Activated T-helper 17 cell treated with anti-CD3 and anti-CD28 coated beads, Interleukin-2, amount 50 U/mL, for 72 hours (primary cell): ENCODE measurements around the gene ESYT2. TPM values are rescaled to one million over a fixed set of nuclear protein-coding genes. Genes with fewer than 3 reads are reported as not detected.
"Not testable (repeated sequence)": the region's sequence is repeated elsewhere in the genome, so short reads cannot be mapped to it uniquely, and the experiment has no call there.

Experiments used
- ATAC-seq: fragments of 150-1000 bp; cut with Tn5 transposase; replicated peaks from 2 replicates; pipeline ENCODE4 v1.10.0; 2021; ENCODE audit warnings: mild to moderate bottlenecking, moderate library complexity
- H3K27ac Mint-ChIP-seq: one replicate; pipeline ENCODE4 v1.8.0; 2022; ENCODE audit warnings: mixed read lengths
- H3K27me3 Mint-ChIP-seq: one replicate; pipeline ENCODE4 v1.8.0; 2022; ENCODE audit warnings: mixed read lengths
- H3K36me3 Mint-ChIP-seq: one replicate; pipeline ENCODE4 v1.8.0; 2022; ENCODE audit warnings: low read depth, mild to moderate bottlenecking, mixed read lengths
- H3K4me1 Mint-ChIP-seq: one replicate; pipeline ENCODE4 v1.8.0; 2022; ENCODE audit warnings: mixed read lengths
- H3K4me3 Mint-ChIP-seq: one replicate; pipeline ENCODE4 v1.8.0; 2022; ENCODE audit warnings: mild to moderate bottlenecking, mixed read lengths
- H3K9me3 Mint-ChIP-seq: one replicate; pipeline ENCODE4 v1.8.0; 2022; ENCODE audit warnings: mixed read lengths
- total RNA-seq, 2 donors: library from RNA; stranded (reverse); gene quantifications; one replicate each; pipeline ENCODE4 v1.2.3, GENCODE V29; 2022

The ESYT2 gene
- total RNA-seq, 2 donors from 2014 or later, result 63.0 to 119 TPM

DNA sequence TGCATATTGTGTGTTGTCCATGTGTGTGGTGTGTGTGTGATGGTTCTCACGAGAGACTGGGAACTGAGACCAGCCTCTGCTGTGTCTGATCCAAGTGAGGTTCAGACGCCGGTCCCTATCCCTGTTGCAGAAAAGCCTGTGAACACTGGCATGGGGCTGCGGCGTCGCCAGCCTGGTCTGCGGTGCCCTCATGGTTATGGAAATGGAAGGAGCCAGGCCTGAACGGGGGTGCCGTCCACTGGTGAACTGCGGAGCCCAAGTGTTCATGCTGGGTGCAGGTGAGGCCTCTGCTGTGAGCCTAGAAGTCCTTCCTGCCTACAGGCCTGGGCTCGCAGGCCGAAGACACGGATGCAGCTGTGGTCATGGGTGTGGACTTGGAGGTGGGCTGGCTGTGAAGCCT lies 106.0 kb downstream of the ESYT2 start:
- no peaks in the 10 kb centered on the region for H3K27me3 Mint-ChIP-seq
- H3K4me1 Mint-ChIP-seq, result no peaks in the 10 kb centered on the region
- ATAC-seq, result no peak

DNA sequence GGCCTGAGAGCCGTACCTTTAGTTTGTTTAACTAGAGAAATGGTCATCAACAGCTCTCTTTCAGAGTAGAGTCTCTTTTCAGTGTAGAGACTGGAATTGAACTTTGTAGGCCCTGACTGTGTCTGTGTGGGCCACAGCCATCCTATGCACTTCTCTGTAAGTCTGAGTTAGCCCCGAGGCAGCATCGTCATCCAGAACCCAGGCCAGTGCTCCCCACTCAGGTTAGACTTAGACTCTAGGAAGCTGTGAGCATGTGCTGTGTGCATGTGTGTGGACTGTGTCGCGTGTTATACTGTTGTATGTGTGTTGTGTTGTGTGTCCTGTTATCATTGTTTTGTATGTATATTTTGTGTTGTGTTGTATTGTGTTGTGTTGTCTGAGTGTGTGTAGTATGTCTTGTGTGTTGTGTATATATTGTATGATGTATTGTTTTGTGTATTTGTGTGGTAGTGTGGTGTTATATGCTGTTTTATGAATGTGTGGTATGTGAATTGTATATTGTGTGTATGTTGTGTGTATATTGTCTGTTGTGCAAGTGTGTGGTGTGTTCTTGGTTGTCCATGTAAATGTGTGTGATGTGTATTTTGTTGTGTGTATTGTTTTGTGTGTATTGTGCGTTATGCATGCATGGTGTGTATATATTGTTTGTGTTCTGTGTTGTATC lies 106.6 kb downstream of the ESYT2 start:
- Mint-ChIP-seq H3K27me3 (peaks cover 3% of the 10 kb centered on the region), H3K36me3 (no peaks in the 10 kb centered on the region), H3K9me3 (no peaks in the 10 kb centered on the region), H3K4me1 (no peaks in the 10 kb centered on the region), H3K27ac (no peak overlapping the region), H3K4me3 (no peak overlapping the region)
- no peak for ATAC-seq

More for the DNA sequence above, 106.0 kb downstream of the ESYT2 start:
- H3K27ac Mint-ChIP-seq, result no peak overlapping the region
- H3K9me3 Mint-ChIP-seq, result no peaks in the 10 kb centered on the region
- no peak overlapping the region for H3K4me3 Mint-ChIP-seq
- no peaks in the 10 kb centered on the region for H3K36me3 Mint-ChIP-seq

DNA sequence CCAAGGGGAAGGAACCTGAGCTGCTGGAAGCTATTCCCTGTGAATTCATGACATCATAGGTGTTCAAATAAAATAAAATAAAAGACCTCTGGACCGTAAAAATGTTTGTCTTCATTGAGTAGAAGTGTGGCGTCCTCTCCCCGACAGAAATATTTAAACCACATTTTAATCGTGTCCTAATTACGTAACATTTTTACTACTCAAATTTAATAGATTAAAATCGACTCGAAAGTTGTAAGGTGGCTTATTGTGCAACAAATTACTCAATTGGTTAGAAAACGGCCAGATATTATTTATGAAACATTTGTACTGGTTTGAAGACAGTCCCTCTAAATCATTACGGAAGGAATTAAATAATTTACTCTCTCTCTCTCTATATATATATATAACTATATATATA lies 109.2 kb downstream of the ESYT2 start:
- H3K4me3 Mint-ChIP-seq, result no peak overlapping the region
- H3K4me1 Mint-ChIP-seq, result no peaks in the 10 kb centered on the region
- no peak for ATAC-seq
- no peaks in the 10 kb centered on the region for H3K9me3 Mint-ChIP-seq
- no peaks in the 10 kb centered on the region for H3K36me3 Mint-ChIP-seq
- no peak overlapping the region for H3K27ac Mint-ChIP-seq
- H3K27me3 Mint-ChIP-seq, result peaks cover 4% of the 10 kb centered on the region

DNA sequence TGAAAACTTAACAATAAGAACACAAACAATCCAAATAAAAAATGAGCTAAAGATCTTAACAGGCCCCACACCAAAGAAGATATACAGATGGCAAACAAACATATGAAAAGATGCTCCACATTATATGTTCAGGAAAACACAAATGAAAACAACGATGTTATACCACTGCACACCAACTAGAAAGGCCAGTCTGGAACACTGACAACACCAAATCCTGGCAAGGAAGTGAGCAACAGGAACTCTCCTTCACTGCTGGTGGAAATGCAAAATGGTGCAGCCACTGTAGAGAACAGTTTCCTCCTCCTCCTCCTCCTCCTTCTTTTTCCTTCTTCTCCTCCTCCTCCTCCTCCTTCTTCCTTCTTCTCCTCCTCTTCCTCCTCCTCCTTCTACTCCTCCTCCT lies 112.5 kb downstream of the ESYT2 start:
- Mint-ChIP-seq H3K36me3 (no peaks in the 10 kb centered on the region), H3K27me3 (peaks cover 4% of the 10 kb centered on the region), H3K4me1 (no peaks in the 10 kb centered on the region), H3K27ac (no peak overlapping the region), H3K4me3 (no peak overlapping the region), H3K9me3 (no peaks in the 10 kb centered on the region)
- ATAC-seq, result no peak

DNA sequence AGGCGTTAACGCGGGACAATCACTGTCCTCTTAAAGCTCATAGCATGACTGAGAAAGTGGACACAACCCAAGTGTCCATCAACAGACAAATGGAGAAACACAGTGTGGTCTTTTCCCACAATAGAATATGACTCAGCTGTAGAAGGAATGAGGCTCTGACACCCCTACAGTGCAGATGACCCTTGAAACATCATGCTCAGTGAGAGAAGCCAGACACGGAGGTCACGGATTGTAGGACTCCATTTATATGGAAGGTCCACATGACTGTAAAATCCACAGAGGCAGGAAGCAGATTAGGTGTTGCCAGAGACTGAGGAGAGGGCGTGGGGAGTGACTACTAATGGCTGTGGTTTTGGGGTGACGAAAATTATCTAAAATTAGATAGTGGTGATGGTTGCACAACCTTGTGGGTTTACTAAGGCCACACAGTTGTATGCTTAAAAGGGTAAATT lies 118.6 kb downstream of the ESYT2 start:
- Mint-ChIP-seq H3K9me3 (no peaks in the 10 kb centered on the region), H3K4me3 (no peak overlapping the region), H3K4me1 (peaks cover 10% of the 10 kb centered on the region), H3K27ac (peak overlapping the region; percentile 6), H3K27me3 (no peaks in the 10 kb centered on the region), H3K36me3 (no peaks in the 10 kb centered on the region)
- ATAC-seq, result peak; percentile 56

DNA sequence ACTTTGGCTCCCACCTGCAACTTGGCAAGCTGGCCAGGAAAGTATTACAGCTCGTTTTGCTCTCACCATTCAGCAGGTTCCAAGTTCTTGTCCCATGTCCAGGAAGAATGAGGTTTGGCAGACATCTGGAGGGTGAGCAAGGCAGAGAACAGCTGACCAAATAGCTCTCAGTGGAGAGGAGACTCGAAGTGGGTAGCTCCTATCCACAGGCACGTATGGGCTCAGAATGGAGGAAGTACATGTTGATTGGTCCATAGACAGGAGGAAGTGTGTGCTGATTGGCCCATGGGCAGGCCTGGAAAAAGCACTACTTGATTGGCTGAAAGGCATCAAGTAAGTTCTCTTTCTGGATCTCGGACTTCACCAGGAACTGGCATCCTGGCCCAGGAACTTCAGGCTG lies 121.7 kb downstream of the ESYT2 start:
- peaks cover 11% of the 10 kb centered on the region for H3K36me3 Mint-ChIP-seq
- H3K4me1 Mint-ChIP-seq, result peaks cover 20% of the 10 kb centered on the region
- no peaks in the 10 kb centered on the region for H3K27me3 Mint-ChIP-seq
- H3K4me3 Mint-ChIP-seq, result peak overlapping the region; percentile 45
- no peak overlapping the region for H3K27ac Mint-ChIP-seq
- no peaks in the 10 kb centered on the region for H3K9me3 Mint-ChIP-seq
- ATAC-seq, result no peak

DNA sequence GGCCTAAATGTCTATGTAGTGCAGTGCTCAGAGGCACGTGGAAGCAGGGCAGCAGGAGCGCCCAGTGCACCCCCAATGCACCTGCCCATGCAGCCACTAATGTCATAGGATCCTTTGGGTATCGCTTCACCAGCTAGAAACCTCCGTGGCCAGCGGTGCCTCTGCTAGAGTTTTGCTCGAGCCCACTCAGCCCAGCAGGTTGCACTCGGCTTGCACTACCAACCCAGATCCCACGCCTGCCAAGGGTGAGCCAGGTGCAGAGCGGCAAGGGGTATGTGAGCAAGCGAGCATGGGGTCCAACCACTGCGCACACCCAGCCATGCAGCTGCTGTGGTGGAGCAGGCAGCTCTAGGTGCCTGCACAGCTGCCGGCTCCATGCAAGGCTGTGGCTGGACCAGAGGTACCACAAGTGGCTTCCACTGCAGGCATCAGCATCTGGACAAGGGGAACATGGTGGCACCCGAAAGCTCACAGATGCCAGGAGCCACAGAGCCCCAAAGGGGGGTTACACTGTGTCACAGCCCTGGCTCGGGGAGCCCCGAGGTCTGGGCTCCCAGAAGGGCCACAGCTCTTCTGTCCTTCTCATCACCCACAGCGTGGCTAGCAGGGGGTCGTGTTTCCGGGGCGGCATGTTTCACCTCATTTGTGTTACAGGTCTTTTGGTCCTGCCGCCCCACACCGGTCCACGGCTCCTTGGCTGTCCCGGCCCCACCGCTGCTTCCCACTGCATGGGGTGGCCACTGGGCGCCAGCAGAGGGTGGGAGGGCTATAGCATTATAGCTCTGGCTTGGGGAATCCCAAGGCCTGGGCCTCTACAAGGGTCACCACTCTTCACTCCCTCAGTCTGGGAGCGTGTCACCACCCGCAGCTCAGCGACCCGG lies 122.4 kb downstream of the ESYT2 start:
- Mint-ChIP-seq H3K4me1 (peaks cover 20% of the 10 kb centered on the region), H3K36me3 (peaks cover 18% of the 10 kb centered on the region), H3K27me3 (no peaks in the 10 kb centered on the region), H3K4me3 (peak overlapping the region; percentile 82), H3K9me3 (no peaks in the 10 kb centered on the region), H3K27ac (peak overlapping the region; percentile 42)
- ATAC-seq, result no peak

DNA sequence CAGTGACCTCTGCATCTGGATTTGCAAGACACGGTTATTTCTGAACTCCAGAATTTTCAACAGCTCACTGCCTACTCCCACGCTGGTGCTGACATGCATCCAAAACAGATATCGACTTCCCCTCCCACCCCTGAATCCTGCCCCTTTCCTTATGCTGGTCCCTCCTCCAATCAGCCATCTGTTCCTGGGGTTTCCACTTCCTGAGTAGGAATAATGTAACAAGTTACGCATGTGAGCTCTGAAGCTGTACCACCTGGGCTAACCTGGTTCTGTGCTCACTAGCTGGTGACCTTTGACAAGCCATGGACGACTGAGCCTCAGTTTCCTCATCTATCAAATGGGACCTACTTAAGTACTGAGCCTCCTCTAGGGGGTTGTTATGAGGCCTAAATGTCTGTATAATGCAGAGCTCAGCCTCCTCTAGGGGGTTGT lies 123.0 kb downstream of the ESYT2 start:
- H3K27me3 Mint-ChIP-seq, result no peaks in the 10 kb centered on the region
- H3K9me3 Mint-ChIP-seq, result no peaks in the 10 kb centered on the region
- peaks cover 24% of the 10 kb centered on the region for H3K4me1 Mint-ChIP-seq
- peaks cover 24% of the 10 kb centered on the region for H3K36me3 Mint-ChIP-seq
- no peak for ATAC-seq
- peak overlapping the region; percentile 42 for H3K27ac Mint-ChIP-seq
- H3K4me3 Mint-ChIP-seq, result peak overlapping the region; percentile 82

DNA sequence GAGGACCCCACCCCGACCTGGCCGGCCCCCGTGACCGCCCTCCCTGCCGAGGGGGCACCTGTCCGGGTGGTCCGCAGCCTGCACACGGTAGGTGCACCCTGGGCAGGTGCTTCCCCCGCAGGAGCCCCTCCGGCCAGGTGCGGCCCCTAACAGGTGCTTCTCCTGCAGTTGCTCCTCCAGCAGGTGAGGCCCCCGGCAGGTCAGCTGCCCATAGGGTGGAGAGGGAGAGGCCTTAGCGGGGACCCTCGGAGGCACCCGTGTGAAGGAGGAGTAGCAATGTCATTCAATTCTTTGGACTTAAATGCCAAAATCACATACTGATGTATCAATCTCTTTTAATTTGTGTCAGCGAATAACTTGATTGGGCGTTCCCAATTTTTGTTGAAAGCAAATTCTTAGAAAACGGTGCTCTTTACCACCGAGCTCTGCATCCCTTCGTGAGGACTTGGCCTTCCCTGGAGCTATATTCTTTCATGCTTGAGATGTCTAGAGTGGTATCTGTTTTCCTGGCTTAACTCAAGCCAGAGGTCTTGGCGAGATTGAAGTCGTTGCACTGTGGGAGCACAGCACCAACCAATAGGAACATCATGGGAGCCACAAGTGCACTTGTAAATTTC lies 124.0 kb downstream of the ESYT2 start:
- peaks cover 34% of the 10 kb centered on the region for H3K36me3 Mint-ChIP-seq
- H3K9me3 Mint-ChIP-seq, result no peaks in the 10 kb centered on the region
- no peaks in the 10 kb centered on the region for H3K27me3 Mint-ChIP-seq
- ATAC-seq, result no peak
- peaks cover 24% of the 10 kb centered on the region for H3K4me1 Mint-ChIP-seq
- peak overlapping the region; percentile 25 for H3K27ac Mint-ChIP-seq
- peak overlapping the region; percentile 82 for H3K4me3 Mint-ChIP-seq

DNA sequence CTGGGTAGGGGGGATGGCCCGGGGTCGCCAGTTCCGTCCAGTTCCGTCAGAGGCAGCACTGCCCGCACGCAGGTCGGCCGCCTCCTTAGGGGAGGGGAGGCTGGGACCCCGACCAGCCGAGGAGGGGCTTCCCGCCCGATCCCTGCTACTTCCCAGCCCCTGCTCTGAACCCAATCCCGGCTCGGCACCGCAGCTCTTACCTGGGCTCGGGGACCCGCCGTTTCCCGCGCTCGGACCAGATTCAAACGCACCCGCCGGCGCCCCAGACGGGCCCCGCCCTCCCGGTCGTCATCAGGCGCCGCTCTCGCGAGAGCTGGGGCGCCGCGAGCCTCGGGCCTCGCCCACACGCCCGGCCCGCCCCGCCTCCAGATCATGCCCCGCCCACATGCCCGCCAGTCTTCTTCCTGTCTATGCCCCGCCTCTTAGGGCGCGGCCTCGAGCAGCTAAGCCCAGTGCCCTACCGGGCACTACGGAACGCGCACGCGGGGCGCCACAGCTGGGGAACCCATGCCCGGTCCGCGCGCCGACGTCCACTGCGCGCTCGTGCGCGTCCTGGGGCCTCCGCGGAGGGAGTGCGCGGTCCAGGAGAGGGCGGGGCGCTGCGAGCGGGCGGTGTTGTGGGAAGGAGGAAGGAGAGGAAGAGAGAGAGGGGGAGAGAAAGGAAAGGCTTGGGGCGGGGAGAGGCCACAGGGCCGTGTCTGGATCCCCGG lies 124.6 kb downstream of the ESYT2 start, which contains the start of gene NCAPG2:
TSS of gene NCAPG2 (minus strand) at position 281 of the 710 bp plus-strand sequence. CDS start 2,905 bp downstream, outside the sequence.
- peaks cover 37% of the 10 kb centered on the region for H3K36me3 Mint-ChIP-seq
- H3K27ac Mint-ChIP-seq, result peak within 1 kb of the TSS; percentile 25
- H3K27me3 Mint-ChIP-seq, result no peaks in the 10 kb centered on the region
- peak; percentile 98 for ATAC-seq
- H3K4me1 Mint-ChIP-seq, result peaks cover 24% of the 10 kb centered on the region
- H3K4me3 Mint-ChIP-seq, result peak within 1 kb of the TSS; percentile 82
- H3K9me3 Mint-ChIP-seq, result no peaks in the 10 kb centered on the region

DNA sequence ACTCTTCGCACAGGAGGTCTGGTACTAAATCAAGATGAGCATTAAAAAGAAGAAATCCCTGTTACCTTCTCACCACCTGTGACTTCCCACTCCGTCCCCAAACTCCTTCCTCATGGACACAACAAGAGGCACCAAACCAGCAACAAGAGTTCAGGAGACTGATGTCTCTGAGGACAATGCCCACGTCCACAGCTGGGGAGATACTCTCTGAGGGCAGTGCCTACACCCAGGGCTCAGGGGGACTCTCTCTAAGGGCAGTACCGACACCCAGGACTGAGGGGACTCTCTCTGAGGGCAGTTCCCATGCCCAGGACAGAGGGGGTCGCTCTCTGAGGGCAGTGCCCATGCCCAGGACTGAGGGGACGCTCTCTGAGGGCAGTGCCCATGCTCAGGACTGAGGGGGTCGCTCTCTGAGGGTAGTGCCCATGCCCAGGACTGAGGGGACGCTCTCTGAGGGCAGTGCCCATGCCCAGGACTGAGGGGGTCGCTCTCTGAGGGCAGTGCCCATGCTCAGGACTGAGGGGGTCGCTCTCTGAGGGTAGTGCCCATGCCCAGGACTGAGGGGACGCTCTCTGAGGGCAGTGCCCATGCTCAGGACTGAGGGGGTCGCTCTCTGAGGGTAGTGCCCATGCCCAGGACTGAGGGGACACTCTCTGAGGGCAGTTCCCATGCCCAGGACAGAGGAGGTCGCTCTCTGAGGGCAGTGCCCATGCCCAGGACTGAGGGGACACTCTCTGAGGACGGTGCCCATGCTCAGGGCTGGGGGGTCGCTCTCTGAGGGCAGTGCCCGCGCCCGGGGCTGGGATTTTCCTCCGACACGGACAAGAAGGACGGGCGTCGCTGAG lies 125.4 kb downstream of the ESYT2 start:
- Mint-ChIP-seq H3K27ac (peak overlapping the region; percentile 25), H3K36me3 (peaks cover 45% of the 10 kb centered on the region)
- not testable (repeated sequence) for ATAC-seq

DNA sequence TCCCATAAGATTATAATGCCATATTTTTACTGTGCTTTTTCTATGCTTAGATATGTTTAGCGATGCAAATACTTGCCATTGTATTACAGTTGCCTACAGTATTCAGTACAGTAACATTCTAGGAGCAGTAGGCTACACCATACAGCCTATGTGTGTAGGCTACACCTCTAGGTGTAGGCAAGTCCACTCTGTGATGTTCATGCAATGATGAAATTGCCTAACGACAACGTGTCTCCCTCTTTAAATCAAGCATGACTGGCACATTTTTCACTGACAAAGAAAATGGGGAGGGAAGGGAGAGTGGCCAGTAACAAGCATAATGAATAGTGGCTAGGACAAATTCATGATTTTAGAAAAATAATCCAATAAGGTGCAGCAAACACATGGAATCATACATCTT lies 126.4 kb downstream of the ESYT2 start:
- Mint-ChIP-seq H3K36me3 (peaks cover 51% of the 10 kb centered on the region), H3K27me3 (no peaks in the 10 kb centered on the region), H3K9me3 (no peaks in the 10 kb centered on the region), H3K4me3 (peak overlapping the region; percentile 82), H3K27ac (peak overlapping the region; percentile 6), H3K4me1 (peaks cover 34% of the 10 kb centered on the region)
- no peak for ATAC-seq

More for the DNA sequence above, 125.4 kb downstream of the ESYT2 start:
- H3K9me3 Mint-ChIP-seq, H3K27me3 Mint-ChIP-seq: not testable (repeated sequence)
- peaks cover 32% of the 10 kb centered on the region for H3K4me1 Mint-ChIP-seq
- peak overlapping the region; percentile 82 for H3K4me3 Mint-ChIP-seq

DNA sequence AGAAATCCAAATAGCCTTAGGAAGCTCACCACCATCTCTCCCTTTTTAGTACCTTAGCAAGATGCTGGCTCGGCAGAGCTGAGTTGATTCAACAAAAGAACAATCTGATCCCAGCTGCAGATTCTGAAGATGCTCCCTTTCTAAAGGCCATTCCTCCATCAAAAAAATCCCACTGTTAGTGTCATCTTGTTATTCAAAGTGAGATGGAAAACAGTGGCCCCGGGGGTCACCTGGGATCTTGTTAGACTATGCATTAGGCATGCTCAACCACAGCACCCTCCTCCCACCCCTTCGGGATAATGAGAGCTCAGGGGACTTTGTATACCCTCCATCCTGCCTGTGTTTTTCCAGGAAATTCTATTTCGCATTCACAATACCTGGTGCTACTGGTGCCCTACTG lies 127.1 kb downstream of the ESYT2 start:
- no peaks in the 10 kb centered on the region for H3K27me3 Mint-ChIP-seq
- H3K27ac Mint-ChIP-seq, result no peak overlapping the region
- H3K4me3 Mint-ChIP-seq, result peak overlapping the region; percentile 82
- H3K36me3 Mint-ChIP-seq, result peaks cover 57% of the 10 kb centered on the region
- no peak for ATAC-seq
- H3K9me3 Mint-ChIP-seq, result no peaks in the 10 kb centered on the region
- peaks cover 34% of the 10 kb centered on the region for H3K4me1 Mint-ChIP-seq
